MM.1S (cell line): ENCODE results near the gene S1PR1.

Source experiments
- EZH2 ChIP-seq: fragments of 300-600 bp; sonication (generic); optimal IDR thresholded peaks from 2 replicates; pipeline ENCODE3; 2017; ENCODE audit warnings: low read depth, mild to moderate bottlenecking, antibody characterized with exemption, low read length, mixed read lengths
- EZH2phosphoT487 ChIP-seq: fragments of 300-600 bp; sonication (generic); IDR thresholded peaks from 2 replicates; pipeline ENCODE4 v1.6.1; 2018; ENCODE audit warnings: antibody characterized with exemption, low read length
- TF ChIP-seq, protein P1 (sequence below): fragments of 300-600 bp; sonication (generic); IDR thresholded peaks from 2 replicates; pipeline ENCODE4 v1.5.1; 2016; ENCODE audit warnings: antibody characterized with exemption, low read length, mixed read lengths

- TF ChIP-seq, protein P1, sequence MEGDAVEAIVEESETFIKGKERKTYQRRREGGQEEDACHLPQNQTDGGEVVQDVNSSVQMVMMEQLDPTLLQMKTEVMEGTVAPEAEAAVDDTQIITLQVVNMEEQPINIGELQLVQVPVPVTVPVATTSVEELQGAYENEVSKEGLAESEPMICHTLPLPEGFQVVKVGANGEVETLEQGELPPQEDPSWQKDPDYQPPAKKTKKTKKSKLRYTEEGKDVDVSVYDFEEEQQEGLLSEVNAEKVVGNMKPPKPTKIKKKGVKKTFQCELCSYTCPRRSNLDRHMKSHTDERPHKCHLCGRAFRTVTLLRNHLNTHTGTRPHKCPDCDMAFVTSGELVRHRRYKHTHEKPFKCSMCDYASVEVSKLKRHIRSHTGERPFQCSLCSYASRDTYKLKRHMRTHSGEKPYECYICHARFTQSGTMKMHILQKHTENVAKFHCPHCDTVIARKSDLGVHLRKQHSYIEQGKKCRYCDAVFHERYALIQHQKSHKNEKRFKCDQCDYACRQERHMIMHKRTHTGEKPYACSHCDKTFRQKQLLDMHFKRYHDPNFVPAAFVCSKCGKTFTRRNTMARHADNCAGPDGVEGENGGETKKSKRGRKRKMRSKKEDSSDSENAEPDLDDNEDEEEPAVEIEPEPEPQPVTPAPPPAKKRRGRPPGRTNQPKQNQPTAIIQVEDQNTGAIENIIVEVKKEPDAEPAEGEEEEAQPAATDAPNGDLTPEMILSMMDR = no peak
- no peak for TF ChIP-seq EZH2
- TF ChIP-seq EZH2phosphoT487 = no peak
These were observed 53.5 kb downstream of the S1PR1 start for GRCh38 chr1:101290119-101290921.
